Stomach (tissue), 4 donors: ENCODE data around the gene CHRNG.

Experiments used
- POLR2A ChIP-seq, 4 donors: fragments of 450-650 bp; IDR thresholded peaks; one replicate each; pipeline ENCODE4 v1.6.1; 2016; ENCODE audit warnings: antibody characterized with exemption in 4 of 4, control low read depth in 2 of 4, mild to moderate bottlenecking in 1 of 4, moderate library complexity in 1 of 4
- POLR2AphosphoS5 ChIP-seq, 3 donors: sonication (generic); formaldehyde crosslinking; IDR thresholded peaks; one replicate each; pipeline ENCODE4 v1.6.1; 2016; ENCODE audit warnings: antibody characterized with exemption in 3 of 3
- TF ChIP-seq, protein P1 (sequence below), 7 experiments: fragments of 450-650 bp in 4 of 7; fragments of 200-600 bp in 3 of 7; sonication (generic) in 3 of 7; IDR thresholded peaks; one replicate each; pipeline ENCODE4 v1.5.1; 2016 to 2019; ENCODE audit warnings: antibody characterized with exemption in 7 of 7, control low read depth in 2 of 7, mild to moderate bottlenecking in 1 of 7

DNA sequence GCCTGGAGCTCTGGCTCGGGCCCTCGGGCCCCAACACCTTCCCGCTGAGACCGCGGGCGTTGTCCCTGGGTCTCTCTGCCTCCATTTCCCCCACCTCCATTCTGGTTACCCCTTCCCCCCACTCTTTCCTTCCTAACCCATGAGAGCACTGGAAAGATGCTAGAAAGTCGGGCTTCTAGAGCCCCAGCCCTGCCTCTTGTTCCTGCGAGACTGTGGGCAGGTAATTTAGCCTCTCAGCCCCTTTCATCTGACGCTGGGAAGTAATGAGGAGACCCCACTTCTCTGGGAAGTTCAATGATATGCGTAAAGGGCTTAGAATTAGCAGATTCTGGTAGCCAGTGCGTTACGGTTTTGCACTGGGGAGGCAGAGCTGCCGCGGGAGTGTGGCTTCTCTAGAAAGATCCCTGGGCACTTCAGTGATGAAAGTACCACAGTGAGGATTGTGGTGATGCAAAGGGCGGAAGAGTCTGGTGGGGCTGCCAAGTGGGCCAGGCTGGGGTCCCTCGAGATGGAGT is 35.6 kb upstream of the CHRNG start:
- TF ChIP-seq, protein P1, sequence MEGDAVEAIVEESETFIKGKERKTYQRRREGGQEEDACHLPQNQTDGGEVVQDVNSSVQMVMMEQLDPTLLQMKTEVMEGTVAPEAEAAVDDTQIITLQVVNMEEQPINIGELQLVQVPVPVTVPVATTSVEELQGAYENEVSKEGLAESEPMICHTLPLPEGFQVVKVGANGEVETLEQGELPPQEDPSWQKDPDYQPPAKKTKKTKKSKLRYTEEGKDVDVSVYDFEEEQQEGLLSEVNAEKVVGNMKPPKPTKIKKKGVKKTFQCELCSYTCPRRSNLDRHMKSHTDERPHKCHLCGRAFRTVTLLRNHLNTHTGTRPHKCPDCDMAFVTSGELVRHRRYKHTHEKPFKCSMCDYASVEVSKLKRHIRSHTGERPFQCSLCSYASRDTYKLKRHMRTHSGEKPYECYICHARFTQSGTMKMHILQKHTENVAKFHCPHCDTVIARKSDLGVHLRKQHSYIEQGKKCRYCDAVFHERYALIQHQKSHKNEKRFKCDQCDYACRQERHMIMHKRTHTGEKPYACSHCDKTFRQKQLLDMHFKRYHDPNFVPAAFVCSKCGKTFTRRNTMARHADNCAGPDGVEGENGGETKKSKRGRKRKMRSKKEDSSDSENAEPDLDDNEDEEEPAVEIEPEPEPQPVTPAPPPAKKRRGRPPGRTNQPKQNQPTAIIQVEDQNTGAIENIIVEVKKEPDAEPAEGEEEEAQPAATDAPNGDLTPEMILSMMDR (IDR thresholded peaks at IDR 0.05): no peak
- TF ChIP-seq POLR2AphosphoS5 (IDR thresholded peaks at IDR 0.05): no peak
- no peak for TF ChIP-seq POLR2A (IDR thresholded peaks at IDR 0.05)
